Measurements from ENCODE around the gene RD3L. TPM values are rescaled to one million over a fixed set of nuclear protein-coding genes. Genes with fewer than 3 reads are reported as not detected.

RD3L gene
- total RNA-seq, 1 donor from 2014 or later, result not detected

GRCh38 chr14:103920981-103921854 is 21.1 kb downstream of the RD3L start:
- TF ChIP-seq CTCF (IDR thresholded peaks at IDR 0.05), result peak; percentile 99
- Mint-ChIP-seq H3K9me3 (ENCODE audit: low read depth) (no peaks in the 10 kb centered on the region), H3K4me1 (ENCODE audit: low read depth) (peaks cover 15% of the 10 kb centered on the region), H3K27me3 (ENCODE audit: low read depth) (peaks cover 10% of the 10 kb centered on the region), H3K36me3 (ENCODE audit: low read depth) (no peaks in the 10 kb centered on the region), H3K27ac (ENCODE audit: unreplicated experiment) (peak overlapping the region; percentile 85), H3K4me3 (ENCODE audit: unreplicated experiment) (peak overlapping the region; percentile 90)
- DNase-seq (ENCODE audit: low spot score), result peak; percentile 96

- Mint-ChIP-seq H3K4me1 (ENCODE audit: low read depth) (peaks cover 15% of the 10 kb centered on the region), H3K9me3 (ENCODE audit: low read depth) (no peaks in the 10 kb centered on the region), H3K4me3 (ENCODE audit: unreplicated experiment) (no peak overlapping the region), H3K36me3 (ENCODE audit: low read depth) (peaks cover 7% of the 10 kb centered on the region), H3K27me3 (ENCODE audit: low read depth) (no peaks in the 10 kb centered on the region), H3K27ac (ENCODE audit: unreplicated experiment) (no peak overlapping the region)
- no peak for TF ChIP-seq CTCF (IDR thresholded peaks at IDR 0.05)
- peak; percentile 29 for DNase-seq (ENCODE audit: low spot score)
Measured at GRCh38 chr14:103916636-103917262, 25.6 kb downstream of the RD3L start.

GRCh38 chr14:103915616-103916015 is 26.7 kb downstream of the RD3L start:
- no peak for TF ChIP-seq CTCF (IDR thresholded peaks at IDR 0.05)
- no peak overlapping the region for H3K27ac Mint-ChIP-seq (ENCODE audit: unreplicated experiment)
- peaks cover 7% of the 10 kb centered on the region for H3K36me3 Mint-ChIP-seq (ENCODE audit: low read depth)
- peaks cover 11% of the 10 kb centered on the region for H3K4me1 Mint-ChIP-seq (ENCODE audit: low read depth)
- DNase-seq (ENCODE audit: low spot score), result peak; percentile 40
- H3K27me3 Mint-ChIP-seq (ENCODE audit: low read depth), result no peaks in the 10 kb centered on the region
- H3K9me3 Mint-ChIP-seq (ENCODE audit: low read depth), result no peaks in the 10 kb centered on the region
- H3K4me3 Mint-ChIP-seq (ENCODE audit: unreplicated experiment), result no peak overlapping the region

GRCh38 chr14:103910984-103911383 is 31.3 kb downstream of the RD3L start:
- Mint-ChIP-seq H3K36me3 (ENCODE audit: low read depth) (peaks cover 7% of the 10 kb centered on the region), H3K9me3 (ENCODE audit: low read depth) (no peaks in the 10 kb centered on the region), H3K4me1 (ENCODE audit: low read depth) (peaks cover 6% of the 10 kb centered on the region), H3K27me3 (ENCODE audit: low read depth) (no peaks in the 10 kb centered on the region), H3K4me3 (ENCODE audit: unreplicated experiment) (no peak overlapping the region), H3K27ac (ENCODE audit: unreplicated experiment) (no peak overlapping the region)
- DNase-seq (ENCODE audit: low spot score), result peak; percentile 20
- TF ChIP-seq CTCF (IDR thresholded peaks at IDR 0.05), result no peak

GRCh38 chr14:103910262-103910935 is 31.9 kb downstream of the RD3L start:
- Mint-ChIP-seq H3K4me1 (ENCODE audit: low read depth) (peaks cover 6% of the 10 kb centered on the region), H3K27me3 (ENCODE audit: low read depth) (no peaks in the 10 kb centered on the region), H3K4me3 (ENCODE audit: unreplicated experiment) (peak overlapping the region; percentile 16), H3K27ac (ENCODE audit: unreplicated experiment) (peak overlapping the region; percentile 46), H3K9me3 (ENCODE audit: low read depth) (no peaks in the 10 kb centered on the region), H3K36me3 (ENCODE audit: low read depth) (peaks cover 5% of the 10 kb centered on the region)
- peak; percentile 89 for TF ChIP-seq CTCF (IDR thresholded peaks at IDR 0.05)
- DNase-seq (ENCODE audit: low spot score), result peak; percentile 74
